Tibial nerve (tissue), 4 donors: ENCODE results near the gene NR2F1-AS1. TPM values are rescaled to one million over a fixed set of nuclear protein-coding genes. Genes with fewer than 3 reads are reported as not detected.

ENCODE experiments used
- DNase-seq, 2 donors: peaks; one replicate each; pipeline ENCODE4 v3.0.0-alpha.2; 2019; ENCODE audit warnings: low spot score in 2 of 2
- H3K27ac ChIP-seq, 4 donors: fragments of 200-600 bp; sonication (generic) in 3 of 4; one replicate each; pipeline ENCODE4 v1.5.1; 2017 to 2019; ENCODE audit warnings: mild to moderate bottlenecking in 1 of 4
- H3K27me3 ChIP-seq, 2 donors: fragments of 200-600 bp; sonication (generic) in 1 of 2; one replicate each; pipeline versions ENCODE4 v1.5.1 to v1.6.0; 2017 to 2019
- H3K36me3 ChIP-seq, 3 donors: fragments of 200-600 bp; sonication (generic); one replicate each; pipeline ENCODE4 v1.5.1; 2018 to 2019
- H3K4me1 ChIP-seq, 4 donors: fragments of 200-600 bp; sonication (generic) in 3 of 4; one replicate each; pipeline ENCODE4 v1.5.1; 2017 to 2019
- H3K4me3 ChIP-seq, 4 donors: fragments of 200-600 bp; sonication (generic) in 3 of 4; one replicate each; pipeline ENCODE4 v1.5.1; 2017 to 2019; ENCODE audit warnings: mild to moderate bottlenecking in 1 of 4, moderate library complexity in 1 of 4
- H3K9me3 ChIP-seq, 4 donors: fragments of 200-600 bp; sonication (generic) in 3 of 4; one replicate each; pipeline ENCODE4 v1.5.1; 2017 to 2019
- EP300 ChIP-seq, 2 donors: sonication (generic); formaldehyde crosslinking; IDR thresholded peaks; one replicate each; pipeline ENCODE4 v1.6.1; 2017; ENCODE audit warnings: antibody characterized with exemption in 2 of 2, mild to moderate bottlenecking in 1 of 2
- POLR2A ChIP-seq, 2 donors: fragments of 450-650 bp; IDR thresholded peaks; one replicate each; pipeline ENCODE4 v1.6.1; 2017; ENCODE audit warnings: antibody characterized with exemption in 2 of 2, mild to moderate bottlenecking in 2 of 2, moderate library complexity in 2 of 2
- WGBS, 2 donors: methylation state at CpG; one replicate each; pipeline ENCODE4 v1.1.5; 2018; 5-methylcytosine and 5-hydroxymethylcytosine counted together
- total RNA-seq, 4 donors: library from RNA; depleted of rRNA; stranded (reverse); fragments of >200 nt; gene quantifications; one replicate each; pipeline ENCODE4 v1.1.0, GENCODE V29; 2016
- TF ChIP-seq, protein P1 (sequence below), 5 experiments: fragments of 200-600 bp in 3 of 5; fragments of 450-650 bp in 2 of 5; sonication (generic) in 3 of 5; IDR thresholded peaks; one replicate each; pipeline ENCODE4 v1.5.1; 2016 to 2019; ENCODE audit warnings: antibody characterized with exemption in 5 of 5, mild to moderate bottlenecking in 3 of 5, moderate library complexity in 2 of 5

The NR2F1-AS1 gene
- total RNA-seq, 4 donors from 2014 or later = 13.5 to 38.4 (median 35.4) TPM

DNA sequence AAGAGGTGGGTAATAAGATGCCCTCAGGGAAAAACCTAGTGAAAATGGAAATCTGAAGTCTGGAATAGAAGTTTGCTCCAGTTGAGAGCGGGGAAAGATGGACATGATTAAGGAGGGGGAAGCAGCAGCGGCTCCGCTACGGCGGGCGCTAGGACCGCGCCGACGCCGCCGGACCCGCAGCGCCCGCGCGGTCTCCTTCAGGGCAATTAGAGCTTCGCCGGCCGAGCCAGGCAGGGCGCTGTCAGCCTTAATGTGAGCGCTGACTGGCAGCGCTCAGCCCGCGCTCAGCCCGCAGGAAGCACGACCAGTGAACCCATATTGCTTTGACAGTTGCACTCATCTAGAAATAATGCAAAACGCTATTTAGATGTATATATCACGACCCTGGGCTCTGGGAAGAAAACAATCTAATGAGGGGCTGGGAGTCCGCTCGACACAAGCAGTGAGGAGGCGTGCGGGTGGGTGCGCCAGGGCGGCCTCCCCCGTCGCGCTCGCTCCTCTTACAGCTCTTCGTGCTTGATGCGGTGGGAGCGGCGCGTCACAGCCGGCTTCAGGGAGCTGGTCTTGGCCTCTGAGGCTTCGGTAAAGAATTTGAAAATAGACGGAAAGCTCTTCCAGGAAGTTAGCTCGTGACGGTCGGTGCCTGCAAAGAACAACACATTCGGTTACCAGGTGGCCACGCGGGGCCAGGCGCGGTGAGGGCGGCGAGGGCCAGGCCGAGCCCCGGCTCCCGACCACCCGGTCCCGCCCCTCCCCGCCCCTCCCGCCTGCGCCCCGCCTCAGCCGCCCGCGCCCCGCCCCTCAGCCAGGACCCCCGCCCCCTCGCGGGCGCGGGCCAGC, 39.7 kb upstream of the NR2F1-AS1 start:
- WGBS, 2 donors = 1 to 3% methylated on average over 51 to 66 of the region's 75 CpGs
- TF ChIP-seq, protein P1, sequence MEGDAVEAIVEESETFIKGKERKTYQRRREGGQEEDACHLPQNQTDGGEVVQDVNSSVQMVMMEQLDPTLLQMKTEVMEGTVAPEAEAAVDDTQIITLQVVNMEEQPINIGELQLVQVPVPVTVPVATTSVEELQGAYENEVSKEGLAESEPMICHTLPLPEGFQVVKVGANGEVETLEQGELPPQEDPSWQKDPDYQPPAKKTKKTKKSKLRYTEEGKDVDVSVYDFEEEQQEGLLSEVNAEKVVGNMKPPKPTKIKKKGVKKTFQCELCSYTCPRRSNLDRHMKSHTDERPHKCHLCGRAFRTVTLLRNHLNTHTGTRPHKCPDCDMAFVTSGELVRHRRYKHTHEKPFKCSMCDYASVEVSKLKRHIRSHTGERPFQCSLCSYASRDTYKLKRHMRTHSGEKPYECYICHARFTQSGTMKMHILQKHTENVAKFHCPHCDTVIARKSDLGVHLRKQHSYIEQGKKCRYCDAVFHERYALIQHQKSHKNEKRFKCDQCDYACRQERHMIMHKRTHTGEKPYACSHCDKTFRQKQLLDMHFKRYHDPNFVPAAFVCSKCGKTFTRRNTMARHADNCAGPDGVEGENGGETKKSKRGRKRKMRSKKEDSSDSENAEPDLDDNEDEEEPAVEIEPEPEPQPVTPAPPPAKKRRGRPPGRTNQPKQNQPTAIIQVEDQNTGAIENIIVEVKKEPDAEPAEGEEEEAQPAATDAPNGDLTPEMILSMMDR (IDR thresholded peaks at IDR 0.05) = peak in 1 of 5 experiments; percentile 23
- TF ChIP-seq POLR2A (IDR thresholded peaks at IDR 0.05) (no peak), EP300 (IDR thresholded peaks at IDR 0.05) (peak; percentile 24 to 83)
- no peaks in the 10 kb centered on the region for H3K9me3 ChIP-seq
- peak overlapping the region; percentile 76 to 97 (median 90) for H3K27ac ChIP-seq
- peak in 1 of 2 donors; percentile 51 for DNase-seq
- peaks cover 0 to 21% (median 6%) of the 10 kb centered on the region in 4 donors for H3K4me1 ChIP-seq
- H3K36me3 ChIP-seq = no peaks in the 10 kb centered on the region
- H3K27me3 ChIP-seq = no peaks in the 10 kb centered on the region
- peak overlapping the region; percentile 63 to 79 (median 72) for H3K4me3 ChIP-seq

DNA sequence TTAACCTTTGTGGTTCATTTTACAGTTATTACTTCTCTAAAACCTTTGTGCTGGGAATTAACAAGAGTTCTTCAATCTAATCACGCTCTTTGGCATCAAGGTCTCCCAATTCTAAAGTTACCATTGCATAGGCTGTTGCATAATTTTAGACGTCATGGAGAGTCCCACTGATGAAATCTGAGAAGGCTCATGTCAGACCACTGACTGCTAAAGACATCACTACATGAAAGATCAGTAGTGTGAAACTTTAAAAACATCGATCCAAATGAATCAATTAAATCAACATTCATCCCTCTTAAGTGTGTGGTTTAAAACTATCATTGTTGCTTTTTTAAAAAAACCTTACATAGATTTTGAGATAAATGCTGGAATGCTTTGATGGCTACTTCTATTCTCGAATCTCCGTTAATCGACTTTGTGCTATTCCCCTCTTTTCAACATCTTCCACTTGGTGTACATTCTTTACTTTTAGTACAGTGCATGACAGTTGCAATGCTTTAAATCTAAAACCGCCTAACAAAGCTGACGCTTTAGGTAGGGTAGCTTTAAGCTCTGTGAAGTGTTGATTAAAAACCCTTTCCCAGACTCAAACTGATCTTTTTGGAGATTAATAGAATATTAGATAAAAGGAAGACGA, 35.6 kb upstream of the NR2F1-AS1 start:
- peaks cover 0 to 10% of the 10 kb centered on the region in 2 donors for H3K27me3 ChIP-seq
- no peaks in the 10 kb centered on the region for H3K36me3 ChIP-seq
- 82 to 84% methylated on average over 9 of the region's 9 CpGs for WGBS, 2 donors
- H3K27ac ChIP-seq = no peak overlapping the region
- no peak overlapping the region for H3K4me3 ChIP-seq
- H3K9me3 ChIP-seq = no peaks in the 10 kb centered on the region
- no peak for DNase-seq
- H3K4me1 ChIP-seq = peaks cover 0 to 27% (median 4%) of the 10 kb centered on the region in 4 donors
- TF ChIP-seq, protein P1 (IDR thresholded peaks at IDR 0.05) = no peak
- no peak for TF ChIP-seq EP300 (IDR thresholded peaks at IDR 0.05)
- no peak for TF ChIP-seq POLR2A (IDR thresholded peaks at IDR 0.05)

DNA sequence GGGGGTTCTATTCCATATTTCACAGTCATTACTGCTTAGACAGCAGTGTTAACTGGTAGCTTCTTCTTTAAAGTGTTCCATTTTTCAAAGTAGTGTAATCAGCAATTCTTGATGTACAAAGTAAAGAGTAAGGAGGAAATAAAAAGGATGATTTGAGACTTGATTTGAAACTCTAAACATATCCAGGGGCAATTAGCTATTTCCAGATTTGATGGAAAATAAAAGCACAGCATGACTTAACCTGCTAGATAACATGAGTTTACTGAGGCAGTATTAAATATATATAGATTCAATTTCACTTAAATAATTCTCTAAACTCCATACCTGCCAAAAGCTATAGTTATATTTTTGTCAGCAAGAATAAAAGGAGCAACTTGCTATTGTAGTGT, 31.8 kb upstream of the NR2F1-AS1 start:
- Histone ChIP-seq H3K36me3 (no peaks in the 10 kb centered on the region), H3K27me3 (peaks cover 0 to 41% of the 10 kb centered on the region in 2 donors), H3K9me3 (no peaks in the 10 kb centered on the region), H3K27ac (no peak overlapping the region), H3K4me3 (peak overlapping the region in 1 of 4 donors; percentile 43), H3K4me1 (peaks cover 0 to 23% (median 2%) of the 10 kb centered on the region in 4 donors)
- no peak for DNase-seq
- TF ChIP-seq, protein P1 (IDR thresholded peaks at IDR 0.05) = no peak
- TF ChIP-seq EP300 (IDR thresholded peaks at IDR 0.05) (no peak), POLR2A (IDR thresholded peaks at IDR 0.05) (no peak)

DNA sequence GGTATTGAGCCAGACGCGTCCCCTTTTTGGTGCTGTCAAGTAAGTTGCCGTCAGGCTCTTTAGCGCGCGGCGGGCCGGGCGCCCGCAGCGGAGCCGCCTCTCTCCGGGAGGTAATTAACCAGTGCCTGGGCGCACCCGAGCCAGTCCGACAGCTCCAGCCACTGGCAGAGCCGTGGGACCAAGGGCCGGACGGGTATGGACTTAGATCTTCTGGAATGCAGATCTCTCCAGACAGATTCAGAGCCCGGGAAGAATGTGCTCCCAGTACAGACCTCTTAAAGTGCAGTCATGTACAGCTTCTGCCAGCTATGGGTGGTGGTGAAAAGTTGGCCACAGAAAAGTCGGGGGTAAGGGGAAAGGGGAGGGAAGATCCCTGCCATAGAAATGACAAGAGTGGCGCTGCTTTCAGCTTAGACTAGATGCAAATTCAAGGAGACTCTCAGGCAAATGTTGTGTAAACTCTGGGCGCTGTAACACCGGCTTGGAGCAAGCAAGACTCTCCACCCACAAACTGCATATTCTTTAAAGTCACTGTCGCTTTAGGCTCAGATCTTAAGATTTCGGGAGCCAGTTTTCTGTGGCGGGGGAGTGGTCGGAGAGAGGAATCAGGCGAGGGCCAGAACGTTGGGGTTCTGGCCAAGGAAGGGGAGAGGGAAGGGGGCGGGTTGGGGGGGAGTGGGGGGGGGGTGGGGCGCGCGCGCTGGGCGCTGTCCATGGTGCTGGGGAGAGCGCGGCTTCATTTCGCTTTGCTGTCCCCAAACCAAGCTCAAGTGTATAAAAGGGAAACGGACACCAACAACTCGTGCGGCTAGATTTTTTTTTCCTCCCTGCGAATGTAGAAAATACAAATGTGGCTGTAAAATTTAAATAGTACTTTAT, 31.2 kb upstream of the NR2F1-AS1 start:
- H3K9me3 ChIP-seq = no peaks in the 10 kb centered on the region
- no peak for TF ChIP-seq EP300 (IDR thresholded peaks at IDR 0.05)
- no peak for TF ChIP-seq POLR2A (IDR thresholded peaks at IDR 0.05)
- TF ChIP-seq, protein P1 (IDR thresholded peaks at IDR 0.05) = no peak
- H3K27me3 ChIP-seq = peaks cover 0 to 46% of the 10 kb centered on the region in 2 donors

More for the DNA sequence above, 31.2 kb upstream of the NR2F1-AS1 start:
- Histone ChIP-seq H3K27ac (no peak overlapping the region), H3K4me3 (peak overlapping the region; percentile 8 to 43 (median 14)), H3K36me3 (no peaks in the 10 kb centered on the region), H3K4me1 (peaks cover 0 to 29% (median 2%) of the 10 kb centered on the region in 4 donors)
- no peak for DNase-seq
- WGBS, 2 donors = 3 to 6% methylated on average over 38 to 43 of the region's 43 CpGs
